SK-N-DZ (cell line): Measurements from ENCODE around the gene ATP11C.

Source experiments
- DNase-seq: peaks from one replicate; pipeline ENCODE4 v3.0.0-alpha.2; 2015; ENCODE audit warnings: low spot score

Gene ATP11C

GRCh38 chrX:139811942-139812629 lies 120.8 kb downstream of the ATP11C start:
- no peak for DNase-seq

DNA sequence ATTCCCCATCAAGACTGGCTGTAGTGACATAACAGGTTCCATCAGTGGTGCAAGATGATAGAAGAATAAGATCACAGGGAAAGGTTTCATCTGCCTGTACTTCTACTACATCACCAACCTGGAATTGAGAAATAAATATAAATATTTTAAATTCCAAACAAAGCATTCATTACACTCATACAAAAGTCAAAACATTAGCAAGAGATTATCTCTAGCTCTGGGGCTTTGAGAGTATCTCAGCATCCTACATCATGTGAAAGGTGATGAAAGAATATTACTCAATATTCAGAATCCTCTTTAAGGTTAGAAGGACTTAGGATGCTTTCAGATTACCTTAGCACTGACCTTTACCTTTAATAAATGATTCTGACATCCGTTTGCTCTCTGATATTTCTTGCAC lies 128.4 kb downstream of the ATP11C start:
- no peak for DNase-seq

GRCh38 chrX:139803224-139803623 lies 129.6 kb downstream of the ATP11C start:
- no peak for DNase-seq

- DNase-seq: no peak
These were observed 130.8 kb downstream of the ATP11C start for GRCh38 chrX:139802048-139802447.

- no peak for DNase-seq
These were observed 131.4 kb downstream of the ATP11C start for GRCh38 chrX:139801397-139801813.

- DNase-seq: no peak
These were observed 134.2 kb downstream of the ATP11C start for GRCh38 chrX:139798701-139799100.

- no peak for DNase-seq
These were observed 137.7 kb downstream of the ATP11C start for GRCh38 chrX:139795196-139795595.

GRCh38 chrX:139787601-139788000 lies 145.3 kb downstream of the ATP11C start:
- DNase-seq: no peak

DNA sequence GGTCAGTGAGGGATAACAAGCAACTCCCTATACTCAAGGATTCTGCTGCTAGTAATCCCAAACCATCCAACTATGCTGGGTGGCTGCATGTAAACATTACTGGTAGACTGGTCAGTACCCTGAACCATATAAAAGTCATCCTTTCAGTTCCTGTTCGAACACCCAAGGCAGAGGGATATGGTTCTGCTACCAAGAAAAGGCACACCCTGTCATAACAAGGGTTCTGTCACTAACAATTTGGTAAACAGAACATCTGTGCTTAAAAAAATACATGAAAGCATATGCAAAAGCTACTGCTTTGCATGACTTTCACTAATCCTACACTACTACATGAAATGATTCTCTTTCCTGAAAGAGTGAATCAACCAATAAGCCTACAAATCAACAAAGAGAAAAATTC lies 148.0 kb downstream of the ATP11C start:
- no peak for DNase-seq

DNA sequence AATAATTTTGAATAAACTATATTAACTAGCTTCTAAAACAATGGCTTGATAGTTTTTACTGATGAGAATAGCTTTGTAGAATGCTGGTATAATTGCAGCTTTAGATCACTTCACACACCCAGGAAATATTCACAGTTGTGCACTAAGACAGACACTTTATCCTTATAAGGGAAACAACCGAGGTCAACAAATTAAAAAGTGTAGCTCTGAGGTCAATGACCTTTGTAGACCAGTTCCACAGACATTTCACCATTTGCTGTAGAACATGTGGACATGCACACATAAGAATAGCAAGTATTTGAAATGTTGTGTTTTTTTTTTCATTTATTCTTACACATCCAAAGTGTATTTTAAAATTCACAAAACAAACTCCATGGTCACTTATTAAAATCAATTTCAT lies 148.9 kb downstream of the ATP11C start:
- DNase-seq: no peak

GRCh38 chrX:139783030-139783429 lies 149.8 kb downstream of the ATP11C start:
- DNase-seq: no peak

GRCh38 chrX:139776599-139776998 lies 156.3 kb downstream of the ATP11C start:
- DNase-seq: no peak

DNA sequence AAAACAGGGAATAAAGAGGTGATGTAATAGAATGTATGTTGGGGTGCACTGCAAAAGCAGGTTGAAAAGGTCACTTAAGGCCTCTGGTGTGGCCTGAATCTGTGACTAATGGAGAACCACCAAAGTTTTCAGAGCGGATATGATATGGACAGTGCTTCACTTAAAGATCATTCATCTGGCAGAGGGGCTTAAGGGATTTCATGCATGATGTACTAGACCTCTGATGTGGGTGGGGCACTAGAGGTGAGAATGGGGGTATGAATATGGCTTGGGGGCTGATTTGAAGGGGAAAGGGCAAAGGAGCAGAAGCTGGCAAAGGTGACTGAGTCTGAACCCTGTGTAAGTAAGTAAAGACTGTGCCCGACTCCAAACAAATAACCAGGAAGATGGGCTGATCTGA lies 162.5 kb downstream of the ATP11C start:
- no peak for DNase-seq

- DNase-seq: no peak
These were observed 166.3 kb downstream of the ATP11C start for GRCh38 chrX:139766545-139766983.

GRCh38 chrX:139762400-139763183 lies 170.3 kb downstream of the ATP11C start:
- no peak for DNase-seq

- peak; percentile 3 for DNase-seq
These were observed 173.2 kb downstream of the ATP11C start for GRCh38 chrX:139759637-139760036.

DNA sequence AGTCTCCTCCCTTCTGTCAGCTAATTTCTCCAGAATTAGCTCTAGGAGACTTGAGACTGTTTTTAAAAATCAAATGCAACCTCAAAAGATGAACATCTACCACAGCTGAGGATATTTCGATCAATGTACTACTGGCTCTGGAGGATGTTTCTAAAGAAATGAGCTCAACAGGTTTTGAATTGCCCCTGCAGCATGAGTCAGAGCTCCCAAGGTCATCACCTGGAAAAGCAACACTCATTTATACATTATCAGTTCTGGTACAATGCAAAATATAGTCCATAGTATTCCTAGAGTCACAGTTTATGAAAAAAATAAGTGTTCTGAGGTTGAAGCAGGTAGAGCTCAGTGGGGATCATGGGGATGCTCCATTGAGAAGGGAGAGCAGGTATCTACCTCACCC lies 174.0 kb downstream of the ATP11C start:
- DNase-seq: no peak

DNA sequence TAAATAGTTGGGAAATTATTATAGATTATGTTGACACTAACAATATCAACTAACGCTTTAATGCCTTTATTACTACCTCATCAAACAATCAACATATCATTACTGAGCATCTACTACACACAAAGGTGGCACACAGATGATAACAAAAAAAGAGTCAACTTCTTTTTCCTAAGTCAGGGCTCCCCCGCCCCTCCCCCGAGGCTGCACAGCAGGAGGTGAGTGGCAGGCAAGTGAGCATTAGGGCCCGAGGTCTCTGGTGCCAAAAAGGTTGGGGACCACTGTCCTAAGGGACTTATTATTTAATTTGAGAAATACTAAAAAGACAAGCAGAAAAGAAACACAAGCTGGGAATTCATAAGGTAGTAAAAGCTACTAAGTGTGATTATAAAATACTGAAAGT lies 174.6 kb downstream of the ATP11C start:
- DNase-seq: no peak

DNA sequence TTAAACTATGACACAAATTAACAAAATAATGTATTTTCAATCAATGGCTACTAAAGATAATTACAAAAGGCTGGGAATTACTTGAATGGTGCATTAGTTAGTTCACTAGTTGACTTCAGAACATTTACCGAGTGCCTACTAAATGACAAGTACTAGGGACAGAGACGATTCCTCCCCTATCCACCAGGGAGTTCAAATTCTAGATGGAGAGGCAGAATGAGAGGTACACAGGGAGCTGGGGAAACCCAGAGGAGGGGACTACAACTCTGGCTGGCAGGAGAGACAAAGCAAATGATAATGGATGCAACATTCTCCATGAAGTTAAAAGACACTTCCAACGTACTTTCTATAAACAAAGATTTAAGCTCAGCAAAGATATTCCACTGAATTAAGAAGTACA lies 181.8 kb downstream of the ATP11C start:
- no peak for DNase-seq

- DNase-seq: no peak
These were observed 182.5 kb downstream of the ATP11C start for GRCh38 chrX:139750390-139750789.

DNA sequence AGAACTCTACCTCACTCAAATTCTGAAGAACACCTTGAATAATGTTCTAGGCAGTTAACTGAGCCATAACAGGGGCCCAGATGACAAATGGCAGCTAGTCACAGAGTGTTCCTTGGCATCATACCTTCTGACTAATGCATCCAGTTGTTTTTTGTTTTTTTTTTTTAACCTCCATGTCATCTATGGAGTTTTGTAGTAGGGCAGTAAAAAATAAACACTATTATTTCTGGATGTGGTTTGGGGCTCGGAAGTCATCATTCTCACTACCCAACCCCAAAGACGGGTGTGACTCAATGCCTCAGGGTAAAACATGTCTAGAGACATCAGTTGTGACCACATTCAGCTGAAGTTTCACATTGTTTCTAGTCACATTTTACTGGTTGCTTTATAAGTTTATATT lies 193.7 kb downstream of the ATP11C start:
- no peak for DNase-seq

DNA sequence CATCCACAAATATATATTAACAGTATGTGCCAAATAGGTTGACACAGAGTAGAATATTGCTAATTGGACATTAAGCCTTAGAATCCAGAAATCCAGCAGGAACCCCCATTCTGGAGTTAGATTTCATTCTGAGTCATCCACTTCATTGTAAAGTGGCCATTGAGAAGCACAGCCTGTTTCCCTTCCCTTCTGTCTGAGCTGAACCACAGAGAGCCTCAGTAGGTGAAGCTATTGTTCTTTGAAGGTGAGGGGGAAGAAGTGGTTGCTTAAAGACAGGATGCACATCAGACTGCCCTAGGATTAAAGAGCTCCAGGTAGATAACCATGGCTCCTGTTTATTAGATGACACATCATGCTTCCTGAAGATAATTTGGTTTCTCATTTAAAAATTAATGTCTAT lies 194.3 kb downstream of the ATP11C start:
- no peak for DNase-seq

DNA sequence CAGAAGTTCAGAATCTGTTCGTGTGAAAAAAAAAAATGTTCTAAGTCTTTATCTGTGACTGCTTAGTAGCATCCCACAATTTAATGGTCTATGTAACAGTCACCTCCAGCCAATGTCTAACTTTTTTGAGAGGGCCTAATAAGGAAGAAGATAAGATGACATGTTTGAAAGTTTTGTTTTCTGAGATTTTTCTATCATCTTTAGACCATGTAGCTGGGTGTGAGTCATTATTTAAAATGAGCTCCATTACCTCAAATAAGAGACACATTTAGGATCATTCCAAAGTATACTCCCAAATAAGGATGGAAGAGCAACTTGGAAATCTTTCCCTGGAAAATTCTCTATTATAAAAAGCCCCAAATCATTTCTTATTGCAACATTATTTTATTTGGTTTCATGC lies 196.7 kb downstream of the ATP11C start:
- no peak for DNase-seq
